ENCODE measurements around the gene SPG7.

Gene SPG7

GRCh38 chr16:89556750-89557689 is 48.8 kb downstream of the SPG7 start:
- peaks cover 11% of the 10 kb centered on the region for H3K27me3 ChIP-seq (ENCODE audit: insufficient read depth, low read length, poor library complexity, severe bottlenecking)
- H3K4me1 ChIP-seq (ENCODE audit: insufficient read depth, low read length, poor library complexity, severe bottlenecking): peaks cover 3% of the 10 kb centered on the region
- H2AFZ ChIP-seq (ENCODE audit: low read length): no peak overlapping the region
- peaks cover 13% of the 10 kb centered on the region for H4K20me1 ChIP-seq (ENCODE audit: insufficient read depth, low read length, poor library complexity, severe bottlenecking)
- peaks cover 6% of the 10 kb centered on the region; the same call in 1 of the 2 replicates for H3K36me3 ChIP-seq (ENCODE audit: insufficient read depth, low read length)
- no peaks in the 10 kb centered on the region for H3F3A ChIP-seq (ENCODE audit: low read depth)
- H3K9me3 ChIP-seq (ENCODE audit: insufficient read depth, low read depth, low read length): no peaks in the 10 kb centered on the region
- TF ChIP-seq CTCF (conservative IDR thresholded peaks at IDR 0.05; ENCODE audit: low read length) (peak; percentile 66), EZH2phosphoT487 (IDR thresholded peaks at IDR 0.05; ENCODE audit: borderline replicate concordance) (no peak)
- H3K9me2 ChIP-seq (replicated peaks; ENCODE audit: low read depth, low read length): no peaks in the 10 kb centered on the region
- no peak overlapping the region for H3K4me2 ChIP-seq (ENCODE audit: low read depth, low read length, poor library complexity, severe bottlenecking)
- H3K79me2 ChIP-seq (ENCODE audit: insufficient read depth, low read length): peaks cover 16% of the 10 kb centered on the region
- no peak overlapping the region for H3K4me3 ChIP-seq (ENCODE audit: low read length, poor library complexity, severe bottlenecking)
- H3K9ac ChIP-seq (ENCODE audit: low read depth, low read length, poor library complexity, severe bottlenecking): no peak overlapping the region

GRCh38 chr16:89557690-89558490 is 49.7 kb downstream of the SPG7 start:
- Histone ChIP-seq H3K27me3 (ENCODE audit: insufficient read depth, low read length, poor library complexity, severe bottlenecking) (peaks cover 11% of the 10 kb centered on the region), H3F3A (ENCODE audit: low read depth) (no peaks in the 10 kb centered on the region), H3K9me3 (ENCODE audit: insufficient read depth, low read depth, low read length) (no peaks in the 10 kb centered on the region), H3K4me3 (ENCODE audit: low read length, poor library complexity, severe bottlenecking) (no peak overlapping the region), H3K79me2 (ENCODE audit: insufficient read depth, low read length) (peaks cover 24% of the 10 kb centered on the region), H2AFZ (ENCODE audit: low read length) (no peak overlapping the region), H4K20me1 (ENCODE audit: insufficient read depth, low read length, poor library complexity, severe bottlenecking) (peaks cover 22% of the 10 kb centered on the region), H3K4me2 (ENCODE audit: low read depth, low read length, poor library complexity, severe bottlenecking) (no peak overlapping the region), H3K36me3 (ENCODE audit: insufficient read depth, low read length) (peaks cover 12% of the 10 kb centered on the region; the same call in 1 of the 2 replicates), H3K4me1 (ENCODE audit: insufficient read depth, low read length, poor library complexity, severe bottlenecking) (peaks cover 8% of the 10 kb centered on the region), H3K9me2 (replicated peaks; ENCODE audit: low read depth, low read length) (no peaks in the 10 kb centered on the region), H3K9ac (ENCODE audit: low read depth, low read length, poor library complexity, severe bottlenecking) (no peak overlapping the region)
- TF ChIP-seq EZH2phosphoT487 (IDR thresholded peaks at IDR 0.05; ENCODE audit: borderline replicate concordance): no peak
- no peak for TF ChIP-seq CTCF (conservative IDR thresholded peaks at IDR 0.05; ENCODE audit: low read length)

- no peaks in the 10 kb centered on the region for H3F3A ChIP-seq (ENCODE audit: low read depth)
- H3K36me3 ChIP-seq (ENCODE audit: insufficient read depth, low read length): peaks cover 33% of the 10 kb centered on the region; the same call in 1 of the 2 replicates
- peak within 1 kb of the TSS; percentile 78 for H2AFZ ChIP-seq (ENCODE audit: low read length)
Measured at GRCh38 chr16:89560378-89561141, 52.4 kb downstream of the SPG7 start, which contains the start of gene RPL13. Gene RPL13 (plus strand): TSS chr16:89560682. CDS start chr16:89560960, 278 bp downstream.

More at GRCh38 chr16:89560378-89561141, 52.4 kb downstream of the SPG7 start, which contains the start of gene RPL13:
- TF ChIP-seq EZH2phosphoT487 (IDR thresholded peaks at IDR 0.05; ENCODE audit: borderline replicate concordance) (no peak), CTCF (conservative IDR thresholded peaks at IDR 0.05; ENCODE audit: low read length) (no peak)
- Histone ChIP-seq H4K20me1 (ENCODE audit: insufficient read depth, low read length, poor library complexity, severe bottlenecking) (peaks cover 47% of the 10 kb centered on the region), H3K4me3 (ENCODE audit: low read length, poor library complexity, severe bottlenecking) (peak within 1 kb of the TSS; percentile 83), H3K79me2 (ENCODE audit: insufficient read depth, low read length) (peaks cover 50% of the 10 kb centered on the region), H3K9me3 (ENCODE audit: insufficient read depth, low read depth, low read length) (no peaks in the 10 kb centered on the region), H3K4me1 (ENCODE audit: insufficient read depth, low read length, poor library complexity, severe bottlenecking) (peaks cover 8% of the 10 kb centered on the region), H3K27me3 (ENCODE audit: insufficient read depth, low read length, poor library complexity, severe bottlenecking) (peaks cover 11% of the 10 kb centered on the region), H3K4me2 (ENCODE audit: low read depth, low read length, poor library complexity, severe bottlenecking) (peak within 1 kb of the TSS; percentile 95), H3K9me2 (replicated peaks; ENCODE audit: low read depth, low read length) (no peaks in the 10 kb centered on the region), H3K9ac (ENCODE audit: low read depth, low read length, poor library complexity, severe bottlenecking) (peak within 1 kb of the TSS; percentile 95)
